Cerebellar nuclear complex (tissue), 1 donor: Measurements from ENCODE around the gene MIPOL1.
"Not testable (repeated sequence)": the region's sequence is repeated elsewhere in the genome, so short reads cannot be mapped to it uniquely, and the experiment has no call there.

Experiments
- DNase-seq, 2 experiments: peaks; one replicate each; lab custom pipeline; 2025; lab: John Stamatoyannopoulos, UW

MIPOL1 gene

DNA sequence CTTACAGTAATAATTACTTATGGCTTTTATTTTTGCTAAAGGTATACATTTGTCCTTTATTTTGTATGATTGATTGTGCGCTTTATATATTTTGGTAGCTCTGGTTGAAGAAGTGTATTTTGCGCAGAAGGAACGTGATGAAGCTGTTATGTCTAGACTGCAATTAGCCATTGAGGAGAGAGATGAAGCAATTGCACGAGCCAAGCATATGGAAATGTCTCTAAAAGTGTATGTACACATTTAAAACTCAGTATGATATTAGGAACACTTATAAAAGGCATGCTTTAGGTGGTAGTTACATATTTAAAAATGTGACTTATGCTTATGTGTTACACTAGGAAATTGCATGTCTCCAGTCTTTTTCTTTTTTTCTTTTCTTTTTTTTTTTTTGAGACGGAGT is 87.5 kb downstream of the MIPOL1 start:
- DNase-seq, result no peak

DNA sequence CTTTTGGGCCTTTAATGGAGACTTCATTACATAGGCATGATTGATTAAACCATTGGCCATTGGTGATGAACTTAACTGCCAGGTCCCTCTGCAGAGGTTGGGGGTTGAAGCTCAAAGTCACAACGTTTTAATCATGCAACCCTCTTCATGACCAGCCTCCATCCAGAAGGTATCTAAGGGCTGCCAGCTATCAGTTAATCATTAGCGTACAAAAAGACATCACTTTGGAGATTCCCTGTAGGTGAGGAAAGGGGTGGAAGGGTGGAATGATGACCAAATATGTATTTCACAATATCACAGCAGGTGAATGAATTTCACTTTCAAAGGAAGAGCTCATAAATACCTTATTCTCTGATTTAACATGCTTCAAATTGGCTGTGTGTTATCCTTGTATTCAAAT is 92.0 kb downstream of the MIPOL1 start:
- no peak for DNase-seq

DNA sequence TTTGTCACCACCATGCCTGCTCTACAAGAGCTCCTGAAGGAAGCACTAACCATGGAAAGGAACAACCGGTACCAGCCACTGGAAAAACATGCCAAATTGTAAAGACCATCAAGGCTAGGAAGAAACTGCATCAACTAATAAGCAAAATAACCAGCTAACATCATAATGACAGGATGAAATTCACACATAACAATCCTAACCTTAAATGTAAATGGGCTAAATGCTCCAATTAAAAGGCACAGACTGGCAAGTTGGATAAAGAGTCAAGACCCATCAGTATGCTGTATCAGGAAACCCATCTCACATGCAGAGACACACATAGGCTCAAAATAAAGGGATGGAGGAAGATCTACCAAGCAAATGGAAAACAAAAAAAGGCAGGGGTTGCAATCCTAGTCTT is 97.5 kb downstream of the MIPOL1 start:
- DNase-seq, result not testable (repeated sequence)

DNA sequence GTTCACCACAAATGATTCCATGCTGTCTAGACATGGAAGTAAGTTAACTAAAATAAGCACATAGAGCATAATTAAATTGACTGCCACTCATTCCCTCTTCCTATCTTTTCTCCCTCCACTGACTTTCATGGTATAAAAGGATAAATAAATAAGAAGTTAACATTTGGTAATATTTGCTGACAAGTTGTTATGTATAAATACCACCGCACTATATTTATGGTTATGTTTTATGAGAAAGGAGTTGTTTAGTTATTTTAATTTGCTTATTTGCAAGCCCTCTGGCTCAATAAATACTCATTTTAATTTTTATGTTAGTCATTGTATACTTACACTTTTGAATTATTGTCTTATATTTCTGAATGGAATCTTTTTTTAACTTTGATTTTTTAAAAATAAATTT is 113.5 kb downstream of the MIPOL1 start:
- no peak for DNase-seq

DNA sequence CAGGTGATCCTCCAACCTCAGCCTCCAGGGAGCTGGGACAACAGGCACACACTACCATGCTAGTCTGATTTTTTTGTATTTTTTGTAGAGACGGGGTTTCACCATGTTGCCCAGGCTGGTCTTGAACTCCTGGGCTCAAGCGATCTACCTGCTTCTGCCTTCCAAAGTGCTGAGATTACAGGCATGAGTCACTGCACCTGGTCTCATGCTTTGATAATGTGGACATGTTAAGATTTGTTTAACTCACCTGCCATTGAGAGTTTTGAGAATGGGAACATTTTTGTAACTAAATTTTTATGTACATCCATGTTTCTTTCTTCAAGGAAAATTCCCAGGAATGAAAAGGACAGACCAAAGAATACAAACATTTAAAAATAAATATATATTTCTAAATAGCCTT is 121.2 kb downstream of the MIPOL1 start:
- DNase-seq, result no peak

DNA sequence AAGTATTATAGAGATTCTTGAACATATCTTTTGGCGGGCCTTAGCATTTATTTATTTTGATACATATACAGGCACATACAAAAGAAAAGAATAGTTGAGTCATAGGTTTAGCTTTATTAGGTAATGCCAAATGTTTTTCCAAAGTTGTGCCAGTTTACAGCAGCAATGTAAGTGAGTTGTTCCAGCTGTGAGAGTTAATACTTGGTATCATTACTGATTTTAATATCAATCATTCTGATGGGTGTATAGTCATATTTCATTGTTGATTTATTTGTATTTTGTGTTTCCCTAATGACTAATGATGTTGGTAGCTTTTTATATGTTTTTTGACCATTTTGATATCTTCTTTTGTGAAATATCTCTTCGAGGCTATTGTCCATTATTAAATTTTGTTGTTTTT is 122.4 kb downstream of the MIPOL1 start:
- DNase-seq, result no peak

DNA sequence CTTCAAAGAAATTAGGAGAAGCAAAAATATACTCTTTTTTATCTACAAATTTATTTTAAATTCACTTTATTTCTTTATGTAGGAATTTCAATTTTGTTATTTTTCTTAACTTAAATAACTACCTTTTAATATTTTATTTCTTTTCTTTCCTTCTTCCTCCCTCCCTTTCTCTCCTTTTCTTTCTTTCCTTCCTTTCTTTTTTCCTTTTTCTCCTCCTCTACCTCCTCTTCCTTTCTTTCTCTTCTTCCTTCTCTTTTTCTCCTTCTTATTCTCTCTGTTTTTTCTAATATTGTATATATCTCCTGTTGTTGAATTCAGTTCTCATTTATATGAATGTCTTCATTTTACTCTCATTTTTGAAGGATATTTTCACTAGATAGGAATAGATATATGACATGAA is 127.6 kb downstream of the MIPOL1 start:
- no peak for DNase-seq

DNA sequence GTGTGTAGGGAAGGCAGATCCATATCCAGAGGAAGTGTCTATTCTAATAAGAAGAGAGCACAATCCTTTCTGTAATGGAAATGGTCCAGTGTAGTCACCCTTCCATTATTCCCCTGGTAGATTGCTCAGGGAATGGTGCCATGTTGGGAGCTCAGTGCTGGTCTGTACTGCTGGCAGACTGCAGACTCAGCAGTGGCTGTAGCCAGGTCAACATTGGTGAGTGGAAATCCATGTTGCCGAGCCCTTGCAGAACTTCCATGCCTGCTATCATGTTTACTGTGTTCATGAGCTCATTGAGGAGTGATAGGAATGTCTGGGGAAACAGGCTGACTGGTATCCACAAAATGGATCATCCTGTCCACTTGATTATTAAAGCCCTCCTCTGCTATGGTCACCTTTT is 128.7 kb downstream of the MIPOL1 start:
- DNase-seq, result no peak

DNA sequence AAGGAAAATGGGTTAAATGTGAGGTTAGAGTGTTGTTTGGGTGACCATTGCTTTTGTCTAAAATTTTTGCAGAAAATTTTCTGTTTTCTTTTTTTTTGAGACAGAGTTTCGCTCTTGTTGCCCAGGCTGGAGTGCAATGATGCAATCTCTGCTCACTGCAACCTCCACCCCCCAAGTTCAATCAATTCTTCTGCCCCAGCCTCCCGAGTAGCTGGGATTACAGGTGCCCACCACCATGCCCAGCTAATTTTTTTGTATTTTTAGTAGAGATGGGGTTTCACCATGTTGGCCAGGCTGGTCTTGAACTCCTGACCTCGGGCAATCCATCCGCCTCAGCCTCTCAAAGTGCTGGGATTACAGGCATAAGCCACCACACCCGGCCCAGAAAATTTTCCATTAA is 130.2 kb downstream of the MIPOL1 start:
- not testable (repeated sequence) for DNase-seq

DNA sequence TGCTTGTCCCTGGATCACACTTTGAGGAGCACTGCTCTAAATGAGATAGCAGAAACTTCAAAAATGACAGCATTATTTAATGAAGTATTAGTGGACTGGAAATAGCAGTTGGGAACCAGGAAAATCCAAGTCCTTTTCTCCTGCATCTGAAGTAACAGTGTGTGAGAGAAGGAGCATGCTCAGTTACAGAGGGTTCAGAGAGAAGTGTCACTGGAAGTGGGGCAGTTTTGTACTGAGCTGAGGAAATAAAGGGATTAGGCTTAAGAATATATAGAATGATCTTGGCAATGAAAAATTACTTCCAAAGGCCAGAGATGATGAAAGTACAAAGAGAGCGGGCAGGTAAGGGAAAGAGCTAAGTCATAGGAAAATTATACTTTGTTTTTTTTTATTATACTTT is 130.9 kb downstream of the MIPOL1 start:
- no peak for DNase-seq

DNA sequence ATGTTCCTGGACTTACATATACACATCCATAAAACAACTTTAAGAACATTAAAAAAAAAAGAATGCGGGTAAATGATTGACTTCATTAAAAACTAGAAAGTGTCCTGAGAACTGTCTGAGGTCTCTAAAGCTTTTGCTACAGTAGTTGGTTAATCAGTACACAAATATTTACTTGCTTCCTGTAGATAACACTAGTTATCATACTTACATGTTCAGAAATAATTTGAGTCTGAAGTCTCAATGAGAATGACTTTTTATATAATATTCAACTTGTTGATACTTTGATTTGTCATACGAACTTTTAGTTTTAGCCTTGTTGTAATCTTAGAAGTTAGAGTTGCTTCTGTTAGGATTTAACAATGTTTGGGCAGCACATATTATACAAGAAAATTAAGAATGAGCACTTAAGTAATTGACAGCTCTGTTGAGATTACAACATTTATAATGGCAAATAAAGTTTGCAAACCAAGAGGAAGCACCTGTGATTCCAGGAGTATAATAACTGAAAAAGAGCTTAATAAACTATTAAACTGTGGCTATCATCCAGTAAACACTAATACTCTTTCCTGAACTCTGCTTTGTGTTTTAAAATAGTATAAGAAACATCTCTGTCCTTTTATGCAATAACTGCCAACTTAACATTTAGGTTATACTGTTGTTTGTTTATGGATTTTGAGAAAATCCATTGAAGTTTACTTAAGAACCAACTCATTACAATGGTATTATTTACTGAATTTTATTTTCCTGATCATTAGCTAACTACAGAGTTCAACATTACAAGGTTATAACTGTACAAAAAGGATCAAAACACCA is 131.7 kb downstream of the MIPOL1 start:
- DNase-seq, result no peak

DNA sequence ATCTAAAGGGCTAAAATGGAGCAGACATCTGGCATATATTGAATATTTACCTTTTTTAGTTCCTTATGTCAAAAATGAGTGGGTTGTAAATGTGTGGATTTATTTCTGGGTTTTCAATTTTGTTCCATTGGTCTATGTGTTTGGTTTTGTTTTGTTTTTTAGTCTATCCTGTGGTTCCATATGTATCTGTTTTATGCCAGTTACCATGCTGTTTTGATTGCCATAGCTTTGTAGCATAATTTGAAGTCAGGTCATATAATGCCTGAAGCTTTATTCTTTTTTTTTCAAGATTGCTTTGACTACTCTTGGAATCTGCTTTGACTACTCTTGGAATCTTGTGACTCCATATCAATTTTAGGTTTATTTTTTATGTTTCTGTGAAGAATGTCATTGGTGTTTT is 133.2 kb downstream of the MIPOL1 start:
- no peak for DNase-seq

DNA sequence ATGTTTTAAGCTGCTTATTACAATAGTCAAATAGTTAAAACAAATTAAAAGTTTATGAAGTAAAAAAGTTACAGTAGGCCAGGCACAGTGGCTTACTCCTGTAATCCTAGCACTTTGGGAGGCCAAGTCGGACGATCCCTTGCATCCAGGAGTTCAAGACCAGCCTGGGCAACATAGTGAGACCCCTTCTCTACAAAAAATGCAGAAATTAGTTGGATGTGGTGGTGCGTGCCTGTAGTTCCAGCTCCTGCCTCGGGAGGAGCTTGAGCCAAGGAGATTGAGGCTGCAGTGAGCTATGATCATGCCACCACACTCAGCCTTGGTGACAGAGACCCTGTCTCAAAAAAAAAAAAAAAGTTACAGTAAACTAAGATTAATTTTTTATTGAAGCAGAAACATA is 142.6 kb downstream of the MIPOL1 start:
- DNase-seq, result no peak

DNA sequence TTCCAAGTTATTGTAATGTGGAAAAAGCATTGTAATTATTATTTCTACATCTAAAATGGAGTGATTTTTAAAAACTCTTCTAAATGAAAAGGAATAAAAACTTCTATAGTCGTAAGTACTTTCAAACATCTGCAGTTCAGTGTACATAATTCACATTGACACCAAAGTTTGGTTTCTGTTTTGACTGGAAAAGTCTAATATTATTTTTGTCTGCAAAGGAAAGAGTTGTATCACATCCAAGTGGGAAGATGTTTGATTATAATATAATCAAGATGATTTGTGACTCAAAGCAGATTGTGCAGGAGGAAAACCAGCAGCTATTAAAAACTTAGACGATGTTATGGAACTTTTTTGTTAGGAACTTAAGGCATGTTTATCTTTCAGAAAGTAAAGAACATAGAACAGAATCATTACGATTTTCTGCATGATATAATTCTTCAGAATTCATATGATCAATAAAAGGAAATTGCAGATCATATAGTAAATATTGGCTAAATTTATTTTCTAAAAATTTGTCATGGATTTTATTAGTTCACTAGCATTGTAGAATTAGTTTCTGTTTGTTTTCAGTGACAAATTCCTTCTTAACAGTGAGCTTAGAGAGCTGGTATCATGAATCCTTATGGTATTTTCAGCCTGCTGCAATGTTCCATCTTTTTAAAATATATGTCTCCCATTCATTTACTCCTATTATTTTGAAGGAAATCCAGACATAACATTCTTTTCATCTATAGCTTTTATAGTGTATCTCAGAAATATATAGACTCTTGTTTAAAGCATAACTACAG is 145.8 kb downstream of the MIPOL1 start:
- DNase-seq, result no peak

DNA sequence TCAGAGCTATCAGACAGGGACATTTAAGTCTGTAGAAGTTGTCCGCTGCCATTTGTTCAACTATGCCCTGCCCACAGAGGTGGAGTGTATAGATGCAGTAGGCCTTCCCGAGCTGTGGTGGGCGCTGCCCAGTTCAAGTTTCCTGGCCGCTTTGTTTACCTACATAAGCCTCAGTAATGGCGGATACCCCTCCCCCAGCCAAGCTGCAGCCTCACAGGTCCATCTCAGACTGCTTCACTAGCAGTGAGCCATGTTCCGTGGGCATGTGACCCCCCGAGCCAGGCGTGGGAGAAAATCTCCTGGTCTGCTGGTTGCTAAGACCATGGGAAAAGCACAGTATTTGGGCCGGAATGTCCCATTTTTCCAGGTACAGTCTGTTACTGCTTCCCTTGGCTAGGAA is 165.9 kb downstream of the MIPOL1 start:
- DNase-seq, result no peak

DNA sequence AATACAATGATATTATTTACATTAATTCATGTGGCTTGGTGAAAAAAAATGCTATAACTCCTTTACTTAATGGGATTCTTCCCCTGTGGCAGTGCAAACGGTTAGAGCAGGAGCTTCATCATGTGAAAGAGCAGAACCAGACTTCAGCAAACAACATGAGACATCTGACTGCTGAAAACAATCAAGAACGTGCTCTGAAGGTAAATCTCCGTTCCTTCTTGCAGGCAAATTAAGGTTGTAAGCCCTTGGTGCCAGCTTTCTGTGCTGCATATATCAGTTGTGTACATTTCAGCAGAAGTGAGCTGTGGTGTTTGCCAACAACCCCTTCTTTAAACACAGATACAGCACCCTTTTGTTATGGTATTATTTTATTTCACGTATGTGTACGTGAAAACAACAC is 171.7 kb downstream of the MIPOL1 start:
- no peak for DNase-seq

DNA sequence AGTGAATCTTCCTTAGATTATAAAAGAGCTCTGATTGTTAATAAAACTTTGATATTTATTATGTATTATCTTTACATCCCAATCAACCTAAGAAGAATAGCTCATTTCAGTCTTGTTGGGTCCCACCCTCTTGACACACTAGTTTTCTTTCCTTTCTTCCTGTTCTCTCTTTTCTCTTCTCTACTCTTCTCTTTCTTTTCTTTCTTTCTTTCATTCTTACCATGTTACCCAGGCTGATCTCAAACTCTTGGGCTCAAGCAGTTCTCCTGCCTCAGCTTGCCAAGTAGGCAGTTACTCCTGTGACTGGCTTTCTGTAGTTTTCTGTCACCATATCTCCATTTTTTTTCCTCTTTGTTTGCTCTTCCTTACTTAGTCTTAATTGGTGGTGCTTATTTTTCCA is 177.8 kb downstream of the MIPOL1 start:
- no peak for DNase-seq

DNA sequence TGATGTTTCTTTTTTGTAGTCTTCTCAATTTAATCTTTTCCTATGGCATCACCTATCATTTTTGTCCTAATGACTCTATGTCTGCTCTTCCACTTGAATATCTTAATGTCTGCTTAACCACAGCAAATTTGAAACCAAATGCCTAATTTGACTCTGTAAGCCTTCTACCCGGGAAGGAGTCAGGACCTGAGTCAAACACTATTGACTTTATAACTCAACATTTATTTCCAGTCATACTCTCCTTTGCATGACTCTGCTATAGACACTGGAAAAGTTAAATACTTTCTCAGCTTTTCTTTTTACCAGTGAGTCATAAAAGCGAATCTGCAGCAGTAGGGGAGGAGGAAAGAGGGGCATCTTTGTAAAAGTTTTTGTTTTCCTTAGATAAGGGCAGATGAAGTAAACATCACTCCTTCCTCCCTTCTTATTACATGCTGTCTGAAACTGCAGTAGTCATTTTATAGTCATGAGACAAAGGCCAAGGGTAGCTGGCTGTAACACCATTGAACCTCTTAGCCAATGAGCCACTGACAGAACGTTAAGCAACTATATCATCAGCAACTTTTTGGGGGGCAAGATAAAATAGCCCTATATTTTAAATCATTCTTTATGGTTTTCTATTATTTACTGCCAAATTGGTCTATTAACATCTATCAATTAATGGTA is 179.3 kb downstream of the MIPOL1 start:
- DNase-seq, result no peak

DNA sequence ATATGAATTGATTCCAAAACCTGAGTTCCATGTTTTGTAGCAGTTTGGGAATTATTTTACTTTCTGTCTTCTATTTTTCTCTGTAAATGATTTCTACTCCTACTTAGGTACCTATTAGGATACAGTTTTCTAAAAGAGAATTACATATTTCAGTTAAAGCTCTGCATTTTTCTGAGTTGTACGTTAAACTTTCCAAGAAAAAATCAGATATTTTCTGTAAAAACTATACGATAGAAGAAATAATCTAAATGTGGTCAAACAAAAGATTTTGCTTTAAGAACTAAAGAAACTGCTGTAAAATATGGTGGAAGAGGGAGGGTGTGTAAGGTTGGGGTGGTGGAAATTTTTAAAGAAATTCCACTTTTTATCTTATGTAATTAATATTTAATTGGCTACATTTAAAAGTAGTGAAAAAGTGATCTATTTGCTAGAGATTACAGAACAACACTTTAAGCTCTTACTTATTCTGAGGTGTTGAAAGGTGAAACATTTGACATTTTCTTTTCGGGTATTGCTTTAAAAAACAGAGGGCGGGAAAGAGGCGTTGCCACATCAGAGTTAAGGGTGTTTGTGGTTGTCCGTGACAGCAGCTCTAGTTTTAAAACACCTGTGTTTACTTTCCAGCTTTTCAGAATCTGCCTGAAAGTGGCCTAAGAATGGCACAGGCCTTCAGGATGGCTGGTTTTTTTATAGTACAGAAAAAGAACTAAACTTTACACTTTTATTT is 187.3 kb downstream of the MIPOL1 start:
- no peak for DNase-seq

DNA sequence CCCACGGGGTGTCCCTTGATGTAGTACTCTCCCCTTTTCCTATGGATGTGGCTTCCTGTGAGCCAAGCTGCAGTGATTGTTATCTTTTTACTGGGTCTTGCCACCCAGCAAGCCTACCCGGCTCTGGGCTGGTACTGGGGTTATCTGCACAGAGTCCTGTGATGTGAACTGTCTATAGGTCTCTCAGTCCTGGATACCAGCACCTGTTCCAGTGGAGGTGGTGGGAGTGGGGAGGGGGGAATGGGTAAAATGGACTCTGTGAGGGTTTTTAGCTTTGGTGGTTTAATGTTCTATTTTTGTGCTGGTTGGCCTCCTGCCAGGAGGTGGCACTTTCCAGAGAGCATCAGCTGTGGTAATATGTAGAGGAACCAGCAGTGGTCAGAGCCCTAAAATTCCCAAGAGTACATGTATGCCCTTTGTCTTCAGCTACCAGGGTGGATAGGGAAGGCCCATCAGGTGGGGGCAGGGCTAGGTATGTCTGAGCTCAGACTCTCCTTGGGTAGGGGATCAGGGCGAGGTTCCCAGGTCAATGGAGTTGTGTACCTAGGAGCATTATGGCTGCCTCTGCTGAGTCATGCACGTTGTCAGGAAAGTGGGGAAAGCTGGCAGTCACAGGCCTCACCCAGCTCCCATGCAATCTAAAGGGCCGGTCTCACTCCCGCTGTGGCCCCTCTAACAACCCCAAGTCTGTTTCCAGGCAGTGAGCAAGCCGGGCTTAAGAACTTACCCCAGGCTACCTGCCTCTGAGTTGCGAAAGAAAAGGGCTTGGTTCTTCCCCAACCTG is 199.6 kb downstream of the MIPOL1 start:
- not testable (repeated sequence) for DNase-seq

DNA sequence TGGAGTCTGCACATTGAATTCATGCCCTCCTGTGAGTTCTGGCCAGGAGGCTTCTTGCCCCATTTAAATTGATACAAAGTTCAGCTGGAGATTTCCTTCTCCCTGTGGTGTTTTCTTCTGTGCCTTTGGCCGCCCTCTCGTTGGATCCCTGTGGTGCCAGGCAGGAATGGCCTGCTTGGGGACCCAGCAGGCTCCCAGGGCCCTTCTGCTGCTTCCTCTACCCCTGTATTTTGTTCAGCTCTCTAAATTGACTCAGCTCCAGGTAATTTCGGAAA is 200.1 kb downstream of the MIPOL1 start:
- DNase-seq, result no peak

DNA sequence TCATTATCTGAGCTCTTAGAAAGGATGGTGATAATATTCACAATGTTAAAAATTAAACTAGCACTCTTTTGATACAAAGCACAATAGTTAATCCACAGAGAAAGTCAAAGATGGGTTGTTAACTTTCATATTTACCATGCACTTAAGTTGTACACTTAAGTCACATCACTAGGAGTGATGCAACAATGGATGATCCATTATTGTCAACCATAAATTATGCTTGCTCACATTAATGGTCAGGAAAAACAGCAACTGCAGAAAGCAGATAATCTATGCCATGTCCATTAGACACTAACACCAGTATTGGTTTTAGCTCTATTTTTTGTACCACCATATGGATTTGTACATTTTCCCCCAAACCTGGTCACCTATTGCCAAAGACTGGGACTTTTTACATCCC is 201.8 kb downstream of the MIPOL1 start:
- no peak for DNase-seq
